SK-N-SH (cell line): Measurements from ENCODE around the gene CDC26.

ENCODE experiments used
- FOXJ3 ChIP-seq: sonication (generic); formaldehyde crosslinking; IDR thresholded peaks from 2 replicates; pipeline ENCODE4 v1.5.1; 2020; ENCODE audit warnings: mild to moderate bottlenecking, missing genetic modification reagents
- SMC3 ChIP-seq: IDR thresholded peaks from 2 replicates; pipeline ENCODE4 v1.6.1; 2012; ENCODE audit warnings: low read depth, low read length, improper control_type of control experiment
- TF ChIP-seq, protein P1 (sequence below): fragments of 200-600 bp; sonication (generic); IDR thresholded peaks from 2 replicates; pipeline ENCODE4 v1.6.1; 2017; ENCODE audit warnings: antibody characterized with exemption, mild to moderate bottlenecking, moderate library complexity

DNA sequence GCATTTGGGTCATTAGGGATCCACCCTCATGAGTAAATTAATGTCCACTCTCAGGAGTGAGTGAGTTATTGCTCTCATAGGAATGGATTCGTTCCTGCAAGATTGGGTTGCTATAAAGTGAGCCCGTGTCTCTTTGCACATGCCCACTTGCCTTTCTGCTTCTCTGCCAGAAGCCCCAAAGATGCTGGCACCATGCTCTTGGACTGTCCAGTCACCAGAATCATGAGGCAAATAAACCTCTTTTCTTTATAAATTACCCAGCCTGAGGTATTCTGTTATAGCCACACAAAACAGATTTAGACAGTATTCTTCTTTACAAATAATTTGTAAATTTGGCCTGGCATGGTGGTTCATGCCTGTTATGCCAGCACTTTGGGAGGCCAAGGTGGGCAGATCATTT, 24.6 kb downstream of the CDC26 start:
- TF ChIP-seq, protein P1, sequence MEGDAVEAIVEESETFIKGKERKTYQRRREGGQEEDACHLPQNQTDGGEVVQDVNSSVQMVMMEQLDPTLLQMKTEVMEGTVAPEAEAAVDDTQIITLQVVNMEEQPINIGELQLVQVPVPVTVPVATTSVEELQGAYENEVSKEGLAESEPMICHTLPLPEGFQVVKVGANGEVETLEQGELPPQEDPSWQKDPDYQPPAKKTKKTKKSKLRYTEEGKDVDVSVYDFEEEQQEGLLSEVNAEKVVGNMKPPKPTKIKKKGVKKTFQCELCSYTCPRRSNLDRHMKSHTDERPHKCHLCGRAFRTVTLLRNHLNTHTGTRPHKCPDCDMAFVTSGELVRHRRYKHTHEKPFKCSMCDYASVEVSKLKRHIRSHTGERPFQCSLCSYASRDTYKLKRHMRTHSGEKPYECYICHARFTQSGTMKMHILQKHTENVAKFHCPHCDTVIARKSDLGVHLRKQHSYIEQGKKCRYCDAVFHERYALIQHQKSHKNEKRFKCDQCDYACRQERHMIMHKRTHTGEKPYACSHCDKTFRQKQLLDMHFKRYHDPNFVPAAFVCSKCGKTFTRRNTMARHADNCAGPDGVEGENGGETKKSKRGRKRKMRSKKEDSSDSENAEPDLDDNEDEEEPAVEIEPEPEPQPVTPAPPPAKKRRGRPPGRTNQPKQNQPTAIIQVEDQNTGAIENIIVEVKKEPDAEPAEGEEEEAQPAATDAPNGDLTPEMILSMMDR, result no peak
- TF ChIP-seq FOXJ3 (CRISPR knock-in tag), result no peak
- no peak for TF ChIP-seq SMC3
